Endometrial microvascular endothelial cells (primary cell): ENCODE measurements around the gene GDPD5. TPM values are rescaled to one million over a fixed set of nuclear protein-coding genes. Genes with fewer than 3 reads are reported as not detected.

ENCODE experiments used
- in situ Hi-C: cut with HindIII; loops from 2 replicates; pipeline ENCODE4 v1.10.0; 2017; ENCODE audit warnings: low sequenced_read_pairs, low pct_unique_long_range_greater_than_20kb; ENCODE audit errors: inconsistent ontology term
- total RNA-seq: library from RNA; depleted of rRNA; stranded (reverse); fragments of >200 nt; gene quantifications from one replicate; pipeline ENCODE4 v1.2.3, GENCODE V29; 2015; ENCODE audit errors: inconsistent ontology term

The GDPD5 gene
- total RNA-seq, 1 donor from 2014 or later = 36.6 TPM

DNA sequence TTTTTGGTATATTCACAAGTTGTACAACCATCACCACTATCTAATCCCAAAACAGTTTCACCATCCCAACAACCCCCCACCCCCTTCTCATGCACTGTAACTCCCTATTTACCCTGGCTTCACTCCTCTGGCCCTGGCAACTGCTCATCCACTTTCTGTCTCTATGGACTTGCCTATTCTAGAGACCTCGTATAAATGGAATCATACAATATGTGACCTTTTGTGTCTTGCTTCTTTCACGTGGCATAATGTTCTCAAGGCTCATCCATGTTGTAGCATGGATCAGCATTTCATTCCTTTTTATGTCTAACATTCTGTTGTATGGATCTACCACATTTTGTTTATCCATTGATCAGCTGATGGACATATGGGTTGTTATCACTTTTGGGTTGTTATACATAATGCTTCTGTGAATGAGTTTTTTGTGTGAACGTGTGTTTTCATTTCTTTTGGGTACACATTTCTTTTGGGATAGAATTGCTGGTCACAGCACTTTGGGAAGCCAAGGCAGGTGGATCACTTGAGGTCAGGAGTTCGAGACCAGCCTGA, 46.1 kb downstream of the GDPD5 start:
- in situ Hi-C loops = no loop called here

DNA sequence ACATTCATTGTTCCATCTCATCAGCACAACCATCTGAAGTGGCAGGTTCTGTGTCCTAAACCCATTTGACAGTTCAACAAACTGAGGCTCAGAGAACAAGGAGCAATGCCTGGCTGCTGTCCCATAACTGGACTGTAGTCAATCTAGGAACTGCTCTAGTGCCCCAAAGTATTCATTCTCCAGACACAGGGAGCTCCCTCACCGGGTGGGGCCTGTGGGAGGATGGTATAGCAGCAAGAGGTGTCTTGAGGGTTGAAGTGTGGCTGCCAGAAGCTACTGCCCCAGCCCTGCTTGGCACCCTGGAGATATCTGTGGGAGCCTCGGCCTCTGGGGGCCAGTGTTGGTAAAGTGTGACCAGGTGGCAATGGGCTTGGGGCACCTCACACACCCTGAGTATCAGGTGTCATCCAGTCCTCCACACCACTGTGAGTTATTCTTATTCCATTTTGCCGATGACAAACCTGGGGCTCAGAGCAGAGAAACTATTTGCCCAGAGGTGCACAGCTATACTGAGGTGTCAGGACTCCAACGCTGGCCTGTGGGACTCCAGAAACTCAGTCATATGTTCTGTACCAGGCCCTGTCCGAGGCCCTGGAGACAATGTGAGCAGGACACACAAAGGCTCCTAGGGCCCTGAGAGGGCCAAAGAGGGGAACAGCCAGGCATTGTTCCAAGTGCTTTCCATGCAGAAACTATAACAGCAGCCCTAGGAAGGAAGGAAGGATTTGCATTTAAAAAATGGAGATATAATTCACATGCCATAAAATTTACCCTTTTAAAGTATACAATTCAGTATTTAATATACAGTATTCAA, 46.8 kb downstream of the GDPD5 start:
- in situ Hi-C loops = no loop called here

DNA sequence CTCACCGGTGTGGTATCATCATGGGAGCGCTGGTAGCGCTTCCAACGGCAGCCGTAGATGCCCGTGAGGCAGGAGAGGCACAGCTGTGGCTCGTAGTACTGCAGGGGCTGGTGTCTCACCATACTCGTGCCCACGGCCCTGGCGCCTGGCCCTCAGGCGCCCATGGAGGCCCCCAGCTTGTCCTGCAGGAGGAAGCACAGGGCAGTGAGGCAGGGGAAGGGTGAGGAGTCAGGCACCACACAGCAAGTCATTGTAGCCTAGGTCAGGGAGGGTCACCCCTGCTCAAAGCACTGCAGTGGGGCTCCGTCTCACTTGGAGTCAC, 48.2 kb downstream of the GDPD5 start:
- in situ Hi-C loops = no loop called here

DNA sequence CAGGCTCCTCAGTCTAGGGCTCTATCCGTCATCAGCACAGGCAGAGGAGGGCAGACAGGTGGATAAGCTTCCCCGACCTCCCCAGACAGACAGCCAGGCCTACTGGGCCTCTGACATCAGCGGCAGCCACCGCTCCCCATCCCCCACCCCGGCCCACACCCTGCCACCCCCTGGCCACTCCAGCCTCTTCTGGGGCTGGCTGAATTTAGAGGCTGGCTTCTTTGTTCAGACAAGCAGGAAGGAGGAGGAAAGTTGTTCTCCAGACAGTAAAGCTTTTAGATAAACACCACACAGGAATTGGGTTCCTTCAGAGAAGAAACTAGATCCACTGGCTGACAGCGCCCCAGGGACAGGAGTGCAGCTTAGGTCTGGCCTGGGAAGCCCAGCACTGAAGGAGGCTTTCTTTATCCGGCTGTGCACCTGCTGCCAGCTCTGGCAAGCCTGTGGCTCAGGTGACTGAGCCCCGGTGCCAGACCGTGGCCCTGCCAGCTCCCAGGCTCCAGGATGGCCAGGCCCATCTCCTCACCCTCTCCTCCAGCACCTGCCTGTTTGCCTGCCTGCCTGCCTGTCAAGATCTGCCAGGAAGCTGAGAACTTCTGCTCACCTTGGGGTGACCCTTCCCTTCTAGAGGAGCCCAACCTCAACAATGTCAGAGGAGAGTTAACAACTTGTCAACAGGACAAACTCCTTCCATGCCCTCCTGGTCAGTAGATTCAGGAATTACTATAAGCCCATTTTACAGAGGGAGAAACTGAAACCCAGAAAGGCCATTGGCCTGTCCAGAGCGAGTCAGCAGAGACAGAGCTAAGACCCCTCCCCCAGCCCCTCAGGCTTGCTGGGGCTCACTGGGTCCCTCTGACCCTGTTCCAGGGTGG, 48.8 kb downstream of the GDPD5 start:
- in situ Hi-C loops = no loop called here

DNA sequence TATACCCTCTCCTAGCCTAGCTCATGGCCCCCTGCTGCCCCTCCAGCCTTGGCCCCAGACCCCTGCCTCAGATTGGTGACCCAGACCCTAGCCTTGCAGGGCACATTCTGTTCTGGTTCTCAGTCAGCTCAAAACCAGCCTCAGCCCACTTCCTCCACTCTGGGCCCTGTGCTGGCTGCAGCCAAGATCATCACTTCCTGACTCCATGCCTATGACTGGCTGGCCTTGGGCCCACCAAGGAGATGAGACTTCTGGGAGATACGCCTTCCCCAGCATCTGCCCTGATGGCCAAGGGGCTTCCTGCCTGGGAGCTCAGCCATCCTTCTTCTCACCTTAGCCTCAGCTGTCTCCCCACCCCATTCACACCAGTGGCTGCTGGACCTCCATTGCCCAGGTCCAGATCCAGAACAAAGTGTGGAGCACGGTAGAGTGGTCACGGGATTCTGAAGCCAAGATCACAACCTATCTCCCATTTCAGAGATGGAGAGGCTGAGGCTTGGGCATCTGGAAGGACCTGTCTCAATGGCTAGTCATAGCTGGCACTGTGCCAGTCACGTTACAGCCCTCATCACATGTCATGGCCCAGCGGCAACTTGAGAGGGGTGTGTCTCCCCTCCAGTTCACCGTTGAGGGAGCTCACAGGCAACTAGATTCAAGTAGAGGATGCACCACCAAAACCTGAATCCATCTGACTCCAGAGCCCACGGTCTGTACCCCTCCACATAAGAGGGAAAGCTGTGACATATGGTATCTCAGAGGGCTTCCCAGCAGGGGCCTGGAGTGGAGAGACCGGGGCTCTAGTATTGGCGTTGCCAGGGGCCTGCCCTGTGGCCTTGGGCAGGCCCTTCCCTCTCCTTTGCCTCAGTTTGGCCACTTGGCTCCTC, 49.7 kb downstream of the GDPD5 start:
- in situ Hi-C loops = no loop called here

DNA sequence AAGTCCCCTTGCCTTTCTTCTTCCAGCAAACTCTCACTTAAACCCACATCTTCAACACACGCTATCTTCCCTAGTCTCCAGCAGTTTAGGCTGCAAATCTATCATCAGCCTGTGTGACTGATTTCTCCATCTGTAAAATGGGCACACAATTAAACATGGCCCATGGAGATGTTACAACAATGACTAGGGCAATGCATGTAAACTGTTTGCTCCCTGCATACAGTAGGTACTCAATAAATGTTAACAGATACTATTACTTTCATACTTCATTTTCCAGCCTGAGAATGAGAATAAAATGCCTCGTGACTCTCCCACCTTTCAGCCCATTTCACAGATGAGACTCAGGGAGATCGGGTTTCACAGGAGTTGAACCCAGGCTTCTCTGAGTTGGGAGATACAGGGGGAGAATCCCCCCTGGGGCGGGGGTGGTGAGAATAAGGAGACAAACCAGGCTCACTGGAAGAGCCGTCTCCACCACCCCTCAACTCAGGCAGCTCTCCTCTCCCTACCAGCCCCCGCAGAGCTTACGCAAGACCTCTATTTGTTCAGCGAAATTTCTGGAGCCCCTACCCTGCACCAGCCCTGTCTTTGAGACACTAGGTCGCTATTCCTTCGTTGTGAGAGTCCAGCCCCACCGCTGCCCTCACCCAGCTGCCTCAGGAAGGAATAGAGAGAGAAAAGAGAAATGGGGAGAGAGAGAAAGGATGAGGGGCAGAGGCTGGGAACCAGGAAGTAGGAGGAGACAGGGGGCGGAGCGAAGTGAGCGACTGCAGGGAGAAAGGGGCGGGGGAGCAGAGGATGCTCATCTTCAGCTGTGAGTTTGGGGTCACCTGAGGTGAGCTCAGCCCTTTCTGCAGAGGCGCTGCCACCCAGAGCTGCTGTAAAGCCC, 50.6 kb downstream of the GDPD5 start:
- in situ Hi-C loops = no loop called here

DNA sequence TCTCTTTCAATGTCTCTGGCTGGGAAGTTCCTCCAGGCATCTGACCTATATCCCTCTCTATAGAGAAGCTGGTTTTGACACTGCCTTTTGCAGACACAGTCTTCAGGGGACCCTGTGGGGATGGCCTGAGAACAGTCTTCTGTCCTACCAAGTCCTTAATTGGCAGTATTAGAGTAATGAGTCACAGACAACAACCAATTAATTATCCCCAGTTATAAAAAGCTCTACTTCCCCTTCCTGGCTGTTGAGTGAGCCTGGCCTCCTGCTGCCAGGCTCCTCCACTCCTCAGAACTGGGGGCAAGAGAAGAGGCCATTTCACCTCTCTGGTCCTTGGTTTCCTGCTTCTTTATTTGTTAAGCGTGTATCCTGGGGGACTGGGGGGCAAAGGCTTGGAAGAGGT, 51.5 kb downstream of the GDPD5 start:
- in situ Hi-C loops = no loop called here

DNA sequence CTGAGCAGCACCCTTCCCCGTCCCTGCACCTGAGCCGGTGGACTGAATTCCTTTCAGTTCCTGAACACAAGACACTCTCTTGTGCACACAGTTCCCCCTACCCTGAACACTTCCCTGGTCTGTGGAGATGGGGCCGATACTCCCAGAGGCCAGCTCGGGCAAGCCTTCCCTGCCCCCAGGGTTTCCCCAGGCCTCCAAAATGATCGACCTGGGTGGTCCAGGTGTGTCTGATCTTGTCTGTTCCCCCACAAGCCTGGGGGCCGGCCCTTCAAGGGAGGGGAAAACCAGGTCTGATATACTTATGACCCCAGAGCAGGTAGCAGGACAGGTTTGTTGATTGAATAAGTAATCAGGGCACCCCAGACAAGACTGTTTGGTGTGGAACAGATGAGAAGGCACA, 52.1 kb downstream of the GDPD5 start:
- in situ Hi-C loops = no loop called here

DNA sequence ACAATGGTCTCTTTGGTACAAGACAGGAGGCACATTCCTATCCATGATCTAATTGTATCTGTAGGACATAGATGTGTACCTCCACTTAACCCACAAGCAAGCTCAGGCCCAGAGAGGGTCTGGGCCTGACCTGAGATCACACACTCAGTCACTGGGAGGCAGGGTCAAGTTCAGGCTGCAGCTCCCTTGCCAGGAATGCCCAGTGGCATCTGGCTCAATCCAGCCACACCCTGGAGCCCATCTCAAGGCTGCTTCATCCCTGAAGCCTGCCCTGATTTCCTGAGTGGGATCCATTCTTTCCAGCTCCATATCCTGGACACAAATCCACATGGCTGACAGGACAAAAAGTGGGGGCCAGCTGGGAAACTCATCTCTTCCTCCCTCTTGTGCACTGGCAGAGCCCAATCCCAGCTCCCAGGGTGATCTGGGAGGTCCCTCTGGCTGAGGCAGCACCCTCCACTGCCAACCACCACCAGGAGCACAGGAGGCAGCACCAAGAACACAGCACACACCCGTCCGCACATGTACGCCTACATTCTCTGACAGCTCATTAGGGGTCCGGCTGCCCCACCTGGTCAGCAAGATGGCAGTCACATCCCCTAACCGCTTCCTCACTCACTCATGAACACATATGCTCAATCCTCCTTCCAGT, 53.5 kb downstream of the GDPD5 start:
- in situ Hi-C loops = no loop called here

DNA sequence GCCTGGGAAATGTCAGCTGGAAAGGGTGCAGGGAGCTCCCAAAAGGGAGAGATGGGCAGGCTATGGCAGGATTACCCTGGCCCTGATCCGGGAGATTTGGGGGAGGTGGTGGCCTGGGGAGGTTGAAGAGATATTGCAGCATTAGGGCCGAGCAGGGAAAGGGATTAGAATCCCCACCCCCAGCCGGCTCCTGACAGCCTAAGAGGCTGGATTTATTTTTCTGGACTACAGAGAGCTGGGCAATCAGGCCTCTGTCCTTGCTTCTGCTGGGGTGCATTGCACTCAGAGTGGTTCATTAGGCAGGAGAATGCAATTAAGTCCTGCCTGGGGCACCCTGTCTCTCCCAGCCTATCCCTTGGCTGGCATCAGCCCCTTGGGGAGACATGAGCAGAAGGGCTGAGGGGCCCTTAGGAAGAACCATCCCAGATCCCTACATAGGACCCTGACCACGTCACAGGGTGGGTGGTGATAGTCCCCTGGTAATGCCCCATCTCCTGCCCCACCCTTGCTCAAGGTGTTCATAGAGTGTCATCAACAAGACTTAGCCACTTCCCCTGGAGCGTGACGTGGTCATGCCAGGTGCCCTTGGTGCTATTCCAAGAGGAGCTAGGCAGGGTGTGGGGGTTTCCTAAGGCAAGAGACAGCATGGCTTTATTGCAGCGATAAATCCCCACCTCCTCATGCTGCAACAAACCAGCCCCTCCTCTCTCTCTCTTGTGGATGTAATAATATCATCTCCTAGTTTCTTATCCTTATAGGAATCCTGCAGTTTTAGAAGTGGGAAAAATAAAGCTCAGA, 54.4 kb downstream of the GDPD5 start:
- in situ Hi-C loops = no loop called here

DNA sequence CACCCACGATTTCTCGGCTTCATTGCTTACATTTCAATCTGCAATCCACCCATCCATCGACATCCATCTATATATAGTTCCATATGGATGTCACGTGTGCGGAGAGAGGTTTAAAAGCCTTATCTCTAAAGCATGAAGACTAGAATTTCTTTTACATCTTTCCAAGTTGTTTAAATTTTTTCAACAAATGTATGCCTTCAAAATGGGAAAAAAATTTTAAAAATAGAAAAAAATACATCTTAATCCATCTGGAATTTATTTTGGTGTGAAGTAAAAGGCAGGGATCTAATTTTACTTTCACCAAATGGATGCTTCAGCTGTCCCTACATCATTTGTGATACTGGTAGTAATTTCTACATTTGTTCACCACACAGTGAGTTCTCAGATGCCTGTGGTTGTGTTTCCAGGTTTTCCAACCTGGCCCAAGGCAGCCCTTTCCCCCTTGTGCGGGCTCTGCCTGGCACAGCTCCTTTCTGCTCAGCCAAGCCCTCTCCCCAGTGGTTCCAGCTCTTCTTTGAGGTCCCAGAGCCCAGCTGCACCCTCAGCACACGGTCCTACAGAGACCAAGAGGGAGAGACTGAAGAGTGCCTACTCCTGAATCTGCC, 55.2 kb downstream of the GDPD5 start:
- in situ Hi-C loops = no loop called here

DNA sequence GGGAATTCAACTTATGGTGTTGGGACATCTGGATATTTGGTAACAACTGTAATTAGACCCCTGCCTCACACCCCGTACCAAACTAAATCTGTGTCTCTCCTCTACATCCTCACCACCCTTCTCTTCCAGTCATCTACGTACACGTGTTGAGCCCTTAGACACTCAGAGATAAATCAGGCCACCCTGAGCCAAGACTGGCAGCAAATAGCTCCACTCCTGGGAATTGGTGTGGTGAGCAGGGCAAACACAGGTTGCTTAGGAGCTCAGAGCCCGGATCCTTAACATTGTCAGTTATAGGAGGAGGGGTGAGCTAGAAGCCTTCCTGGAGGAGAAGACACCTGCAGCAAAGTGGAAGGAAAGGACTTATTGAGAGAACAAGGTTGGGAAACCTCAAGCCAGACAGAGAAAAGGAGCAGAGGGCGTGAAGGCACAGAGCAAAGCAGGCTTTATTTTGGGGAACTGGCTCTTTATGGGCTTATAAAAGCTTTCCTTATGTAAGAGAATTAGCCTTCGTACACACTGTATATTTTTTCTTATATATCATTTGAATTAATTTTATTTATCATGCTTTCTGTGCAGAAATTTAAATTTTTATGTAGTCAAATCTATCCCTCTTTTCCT, 55.8 kb downstream of the GDPD5 start:
- in situ Hi-C loops = no loop called here

DNA sequence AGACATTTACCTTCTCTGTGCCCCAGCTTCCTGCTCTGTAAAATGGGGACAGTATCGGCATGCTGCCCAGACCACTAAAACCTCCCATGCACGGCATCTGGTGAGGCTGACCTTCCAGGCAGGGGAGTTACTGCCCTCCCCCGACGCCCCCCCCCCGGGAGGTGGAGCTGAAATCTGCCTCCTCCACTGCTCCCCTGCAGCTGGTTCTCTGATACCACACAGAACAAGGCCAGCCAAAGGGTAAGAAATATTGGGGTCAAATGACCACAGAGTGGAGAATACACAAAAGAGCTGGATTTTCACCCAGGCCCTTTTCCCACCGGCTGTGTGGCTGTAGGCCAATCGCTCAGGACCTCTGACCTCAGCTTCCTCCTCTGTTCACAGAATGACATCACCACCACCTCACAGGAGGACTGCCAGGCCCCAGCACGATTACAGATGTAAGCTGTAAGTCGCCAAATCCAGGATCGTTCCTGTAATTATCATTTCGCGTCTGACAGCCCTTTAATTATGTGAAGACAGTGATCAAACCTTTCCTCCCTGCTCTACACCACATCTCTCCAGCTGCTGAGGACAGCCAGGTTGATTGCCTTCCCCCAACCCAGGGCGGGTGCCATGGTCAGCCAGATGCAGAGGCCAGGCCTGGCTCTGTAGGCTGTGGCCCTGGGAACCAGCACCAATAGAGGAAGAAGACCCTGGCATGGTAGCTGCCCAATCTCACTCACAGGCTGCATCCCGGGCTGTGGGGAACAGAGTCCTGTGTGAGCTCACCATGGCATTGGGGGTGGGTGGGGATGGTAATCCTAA, 57.0 kb downstream of the GDPD5 start:
- in situ Hi-C loops = no loop called here

DNA sequence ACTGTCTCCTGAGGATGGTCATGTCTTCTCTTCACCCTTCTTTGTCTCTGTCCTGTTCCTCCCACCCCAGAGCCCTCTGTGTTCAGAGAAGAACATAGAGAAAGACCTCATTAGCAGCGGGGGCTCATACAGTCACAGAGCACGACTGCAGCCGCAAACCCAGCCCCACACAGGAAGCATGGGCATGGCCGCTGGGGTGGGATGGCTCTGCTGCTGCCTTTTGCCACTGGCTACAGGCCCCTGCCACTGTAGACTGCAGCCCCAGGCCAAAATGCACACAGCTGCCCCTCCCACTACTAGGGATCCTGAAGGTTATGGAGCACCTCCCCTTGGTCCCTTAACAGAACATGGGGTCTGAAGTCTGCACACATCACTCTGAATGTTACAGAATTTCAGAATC, 57.9 kb downstream of the GDPD5 start:
- in situ Hi-C loops = no loop called here

DNA sequence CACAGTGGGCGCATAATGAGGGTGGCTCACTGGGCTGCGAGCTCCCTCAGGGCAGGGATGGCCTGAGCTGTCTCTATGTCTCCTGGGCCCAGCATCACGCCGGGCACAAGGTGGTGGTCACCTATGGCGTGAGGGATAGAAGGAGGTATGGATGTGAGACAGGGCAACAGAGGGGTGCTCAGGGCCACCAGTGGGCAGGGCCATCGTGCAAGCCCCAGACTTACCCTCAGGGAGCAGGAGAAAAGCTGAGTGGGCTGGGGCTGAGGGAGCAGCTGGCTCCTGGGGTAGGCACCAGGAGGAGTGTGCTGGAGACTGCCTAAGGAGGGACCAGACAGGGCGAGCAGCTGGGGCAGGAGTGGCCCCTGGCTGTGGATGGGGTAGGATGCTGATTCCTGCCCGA, 58.4 kb downstream of the GDPD5 start:
- in situ Hi-C loops = no loop called here
